Hematopoietic multipotent progenitor cell (in vitro differentiated cells): ENCODE data around the gene KIF4A. TPM values are rescaled to one million over a fixed set of nuclear protein-coding genes. Genes with fewer than 3 reads are reported as not detected.
"Not testable (repeated sequence)": the region's sequence is repeated elsewhere in the genome, so short reads cannot be mapped to it uniquely, and the experiment has no call there.

Experiments
- DNase-seq, 3 donors: peaks; one replicate each; pipeline ENCODE4 v3.0.0-alpha.2; 2011 to 2015; ENCODE audit warnings: low read depth in 2 of 3, low spot score in 2 of 3
- total RNA-seq: library from RNA; depleted of rRNA; stranded (reverse); fragments of >200 nt; gene quantifications from one replicate; pipeline ENCODE4 v1.2.3, GENCODE V29; 2012

KIF4A gene
- total RNA-seq, 1 donor: 0.81 TPM

GRCh38 chrX:70280573-70280972 is 9.3 kb upstream of the KIF4A start:
- DNase-seq: no peak

GRCh38 chrX:70281951-70282350 is 8.0 kb upstream of the KIF4A start, which contains the start of gene RAB41:
RAB41 (plus strand) TSS chrX:70282172; CDS start chrX:70282218, 46 bp downstream.
- DNase-seq: no peak

- no peak for DNase-seq
Observed at GRCh38 chrX:70289168-70289792, 624 bp upstream of the KIF4A start.

GRCh38 chrX:70292788-70293187 is 2.9 kb downstream of the KIF4A start:
- DNase-seq: no peak

- no peak for DNase-seq
Observed at GRCh38 chrX:70293621-70294020, 3.7 kb downstream of the KIF4A start.

- DNase-seq: no peak
Observed at GRCh38 chrX:70301716-70302115, 11.8 kb downstream of the KIF4A start.

GRCh38 chrX:70313503-70313902 is 23.6 kb downstream of the KIF4A start:
- DNase-seq: no peak

- DNase-seq: no peak
Observed at GRCh38 chrX:70322784-70323183, 32.9 kb downstream of the KIF4A start.

GRCh38 chrX:70323628-70324027 is 33.7 kb downstream of the KIF4A start:
- DNase-seq: not testable (repeated sequence)

GRCh38 chrX:70324326-70324725 is 34.4 kb downstream of the KIF4A start:
- DNase-seq: no peak

- no peak for DNase-seq
Observed at GRCh38 chrX:70331161-70331560, 41.3 kb downstream of the KIF4A start.

GRCh38 chrX:70332600-70332999 is 42.7 kb downstream of the KIF4A start:
- no peak for DNase-seq

GRCh38 chrX:70336767-70337166 is 46.9 kb downstream of the KIF4A start:
- no peak for DNase-seq

GRCh38 chrX:70338290-70338689 is 48.4 kb downstream of the KIF4A start:
- no peak for DNase-seq

GRCh38 chrX:70343435-70343834 is 53.5 kb downstream of the KIF4A start:
- DNase-seq: no peak

- DNase-seq: no peak
Observed at GRCh38 chrX:70346418-70347070, 56.6 kb downstream of the KIF4A start.

- not testable (repeated sequence) for DNase-seq
Observed at GRCh38 chrX:70348825-70349224, 58.9 kb downstream of the KIF4A start.

- DNase-seq: not testable (repeated sequence)
Observed at GRCh38 chrX:70349367-70350125, 59.6 kb downstream of the KIF4A start.

- no peak for DNase-seq
Observed at GRCh38 chrX:70352496-70352895, 62.6 kb downstream of the KIF4A start.

GRCh38 chrX:70353514-70353913 is 63.6 kb downstream of the KIF4A start:
- DNase-seq: no peak

- DNase-seq: no peak
Observed at GRCh38 chrX:70354716-70355115, 64.8 kb downstream of the KIF4A start.

- DNase-seq: no peak
Observed at GRCh38 chrX:70359458-70359857, 69.6 kb downstream of the KIF4A start.
